A673 (cell line): ENCODE measurements around the gene KPNB1. TPM values are rescaled to one million over a fixed set of nuclear protein-coding genes. Genes with fewer than 3 reads are reported as not detected.

Experiments
- BruUV-seq: library from RNA; stranded (reverse); fragments of 400-500 nt; replicated peaks from 2 replicates; lab custom pipeline; 2021; lab: Mats Ljungman, UMichigan
- CTCF ChIA-PET: fragments of 300-600 bp; sonication (Branson Sonifier 250); formaldehyde crosslinking; loops from one replicate; lab custom pipeline; 2022; ENCODE audit warnings: antibody characterized with exemption; lab: Charles Lee
- POLR2A ChIA-PET: fragments of 300-600 bp; sonication (Branson Sonifier 250); formaldehyde crosslinking; loops from one replicate; lab custom pipeline; 2022; ENCODE audit warnings: antibody characterized with exemption; ENCODE audit not compliant: low non-redundant PET; lab: Charles Lee
- DNase-seq: peaks from one replicate; pipeline ENCODE4 v3.0.0-alpha.2; 2015; ENCODE audit warnings: low spot score
- H3K27ac ChIP-seq: fragments of 200-600 bp; sonication (generic); 2 replicates; pipeline ENCODE4 v1.5.1; 2016; ENCODE audit warnings: mixed run types, low read depth, mild to moderate bottlenecking, mixed read lengths, antibody characterized with exemption, low read length; ENCODE audit not compliant: poor library complexity, severe bottlenecking
- H3K27me3 ChIP-seq: fragments of 200-600 bp; sonication (generic); replicated peaks from 2 replicates; pipeline ENCODE4 v1.6.1; 2017; ENCODE audit warnings: mixed run types, low read depth, mild to moderate bottlenecking, mixed read lengths, antibody characterized with exemption, low read length; ENCODE audit not compliant: insufficient read depth, poor library complexity
- H3K36me3 ChIP-seq: fragments of 200-600 bp; sonication (generic); 2 replicates; pipeline ENCODE4 v1.6.1; 2016; ENCODE audit warnings: mixed run types, mild to moderate bottlenecking, mixed read lengths, antibody characterized with exemption, low read length; ENCODE audit not compliant: insufficient read depth, poor library complexity, severe bottlenecking
- H3K4me1 ChIP-seq: fragments of 200-600 bp; sonication (generic); 2 replicates; pipeline ENCODE4 v1.6.1; 2017; ENCODE audit warnings: mixed run types, mild to moderate bottlenecking, mixed read lengths, antibody characterized with exemption, low read length; ENCODE audit not compliant: insufficient read depth, poor library complexity, severe bottlenecking
- H3K4me3 ChIP-seq: fragments of 200-600 bp; sonication (generic); 2 replicates; pipeline ENCODE4 v1.5.1; 2016; ENCODE audit warnings: low read depth, mixed run types, mild to moderate bottlenecking, mixed read lengths, low read length; ENCODE audit not compliant: poor library complexity, severe bottlenecking
- H3K9me3 ChIP-seq: fragments of 200-600 bp; sonication (generic); 2 replicates; pipeline ENCODE4 v1.6.1; 2016; ENCODE audit warnings: mixed run types, low read depth, mild to moderate bottlenecking, mixed read lengths, antibody characterized with exemption, low read length; ENCODE audit not compliant: poor library complexity, severe bottlenecking
- CTCF ChIP-seq: fragments of 300-800, 200-600 bp; sonication (generic); conservative IDR thresholded peaks from 2 replicates; pipeline ENCODE4 v1.5.1; 2017; ENCODE audit warnings: low read depth, mild to moderate bottlenecking, antibody characterized with exemption, low read length, moderate library complexity, mixed read lengths
- EZH2 ChIP-seq: fragments of 200-600 bp; sonication (generic); IDR thresholded peaks from 2 replicates; pipeline ENCODE4 v1.6.1; 2017; ENCODE audit warnings: borderline replicate concordance, low read depth, mild to moderate bottlenecking, mixed read lengths, antibody characterized with exemption, low read length; ENCODE audit not compliant: poor library complexity, severe bottlenecking
- intact Hi-C: fragments of 100-400 bp; cut with micrococcal nuclease; formaldehyde crosslinking; loops from one replicate; pipeline ENCODE4 v1.10.0; 2022; ENCODE audit not compliant: unreplicated experiment
- total RNA-seq: library from RNA; stranded (reverse); gene quantifications from 2 replicates; pipeline ENCODE4 v1.2.3, GENCODE V29; 2021

Gene KPNB1
- total RNA-seq, 1 experiment from 2014 or later = 429 TPM

GRCh38 chr17:47703671-47704070 is 54.0 kb downstream of the KPNB1 start:
- TF ChIP-seq EZH2 = no peak
- no peak for TF ChIP-seq CTCF
- H3K27ac ChIP-seq = no peak overlapping the region
- no TSS peak for BruUV-seq
- intact Hi-C loops = no loop called here
- H3K4me3 ChIP-seq = no peak overlapping the region
- peaks cover 4% of the 10 kb centered on the region for H3K36me3 ChIP-seq
- CTCF ChIA-PET = no interaction called here
- POLR2A ChIA-PET = no interaction called here
- no peaks in the 10 kb centered on the region for H3K27me3 ChIP-seq
- no peaks in the 10 kb centered on the region for H3K9me3 ChIP-seq
- DNase-seq = no peak
- H3K4me1 ChIP-seq = peaks cover 10% of the 10 kb centered on the region

- POLR2A ChIA-PET = no interaction called here
- Histone ChIP-seq H3K27me3 (no peaks in the 10 kb centered on the region), H3K4me1 (peaks cover 10% of the 10 kb centered on the region), H3K4me3 (no peak overlapping the region), H3K36me3 (peaks cover 4% of the 10 kb centered on the region), H3K27ac (no peak overlapping the region), H3K9me3 (no peaks in the 10 kb centered on the region)
- no peak for DNase-seq
- no TSS peak for BruUV-seq
- CTCF ChIA-PET = no interaction called here
- no peak for TF ChIP-seq CTCF
- no peak for TF ChIP-seq EZH2
- intact Hi-C loops = no loop called here
These were observed 54.4 kb downstream of the KPNB1 start for GRCh38 chr17:47704116-47704515.

GRCh38 chr17:47704736-47705135 is 55.0 kb downstream of the KPNB1 start:
- no peaks in the 10 kb centered on the region for H3K27me3 ChIP-seq
- no TSS peak for BruUV-seq
- H3K4me3 ChIP-seq = no peak overlapping the region
- POLR2A ChIA-PET = no interaction called here
- no peaks in the 10 kb centered on the region for H3K9me3 ChIP-seq
- DNase-seq = no peak
- TF ChIP-seq EZH2 (no peak), CTCF (no peak)
- intact Hi-C loops = no loop called here
- CTCF ChIA-PET = no interaction called here
- no peak overlapping the region for H3K27ac ChIP-seq
- no peaks in the 10 kb centered on the region for H3K36me3 ChIP-seq
- H3K4me1 ChIP-seq = peaks cover 10% of the 10 kb centered on the region
